Upper lobe of right lung (tissue), 1 donor: ENCODE data around the gene ANKRD11. TPM values are rescaled to one million over a fixed set of nuclear protein-coding genes. Genes with fewer than 3 reads are reported as not detected.

Experiments
- ATAC-seq: fragments of 200-7000 bp; cut with Tn5 transposase; one replicate; pipeline ENCODE4 v1.9.1; 2020; ENCODE audit warnings: mild to moderate bottlenecking, moderate library complexity
- DNase-seq: peaks from one replicate; pipeline ENCODE4 v3.0.0-alpha.2; 2020
- H3K27ac ChIP-seq: fragments of 200-600 bp; one replicate; pipeline ENCODE4 v1.8.0; 2022
- H3K27me3 ChIP-seq: fragments of 200-600 bp; one replicate; pipeline ENCODE4 v1.8.0; 2022; ENCODE audit warnings: mild to moderate bottlenecking
- H3K36me3 ChIP-seq: fragments of 200-600 bp; one replicate; pipeline ENCODE4 v1.8.0; 2022
- H3K4me1 ChIP-seq: fragments of 200-600 bp; one replicate; pipeline ENCODE4 v1.8.0; 2022
- H3K4me3 ChIP-seq: fragments of 200-600 bp; one replicate; pipeline ENCODE4 v1.8.0; 2022; ENCODE audit warnings: mild to moderate bottlenecking
- H3K9me3 ChIP-seq: fragments of 200-600 bp; one replicate; pipeline ENCODE4 v1.8.0; 2022
- CTCF ChIP-seq: fragments of 200-600 bp; IDR thresholded peaks from one replicate; pipeline ENCODE4 v1.8.0; 2022; ENCODE audit warnings: antibody characterized with exemption
- intact Hi-C: fragments of 100-400 bp; cut with DNase I; formaldehyde crosslinking; loops from one replicate; pipeline ENCODE4 v1.11.0; 2022
- total RNA-seq: library from RNA; stranded (reverse); fragmentation: NEBNext Ultra II Directional; extraction: Animal tissue kit (Norgen Biotek cat#: 25700); gene quantifications from one replicate; pipeline ENCODE4 v1.2.1, GENCODE V29; 2021
- donor health status: DM: no; HTN: yes; CAD: no; lungs with severe emphysema.

ANKRD11 gene
- total RNA-seq, 1 donor from 2014 or later, result 125 TPM

DNA sequence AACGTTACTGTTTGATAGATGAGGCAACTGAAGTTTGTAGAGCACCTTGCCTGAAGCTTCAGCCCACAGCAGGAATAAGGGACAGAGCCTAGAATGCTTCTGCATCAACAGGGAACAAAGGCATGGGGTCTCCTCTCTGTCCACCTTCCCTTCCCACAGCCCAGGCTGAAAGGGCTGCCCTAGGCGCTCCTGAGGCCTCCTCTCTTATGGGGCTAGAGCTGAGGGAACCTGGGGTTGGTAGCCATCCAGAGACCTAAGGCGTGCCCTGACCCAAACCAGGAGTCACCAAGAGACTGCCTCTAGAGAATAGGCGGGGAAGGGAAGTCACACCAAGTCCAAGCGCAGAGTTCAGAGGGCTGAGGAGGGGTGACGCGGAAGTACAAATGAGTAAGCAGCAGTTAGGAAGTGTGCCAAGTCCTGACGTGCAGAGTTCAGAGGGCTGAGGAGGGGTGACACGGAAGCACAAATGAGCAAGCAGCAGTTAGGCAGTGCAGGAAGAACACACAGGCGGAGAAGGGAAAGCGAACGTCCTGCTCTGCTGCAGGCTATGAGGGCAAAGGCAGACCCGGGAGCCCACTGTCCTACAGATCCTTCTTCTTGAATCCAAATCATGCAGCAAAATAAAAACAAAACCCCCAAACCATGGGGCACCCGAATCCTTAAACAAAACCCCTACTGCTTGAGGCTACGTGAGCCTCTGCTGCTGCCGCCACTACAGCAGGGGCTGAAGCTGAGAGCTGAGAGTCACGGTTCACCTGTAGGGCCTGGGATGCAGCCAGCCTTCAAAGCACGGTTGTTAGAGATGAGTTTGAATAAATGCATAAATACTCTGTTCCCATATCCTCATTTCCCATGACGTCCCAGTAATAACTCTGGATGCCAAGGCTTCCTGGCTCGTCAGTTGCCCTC lies 15.1 kb upstream of the ANKRD11 start:
- peak overlapping the region; percentile 31 for H3K4me3 ChIP-seq
- ATAC-seq, result peak; percentile 68

GRCh38 chr16:89504091-89504490 lies 13.7 kb upstream of the ANKRD11 start:
- intact Hi-C loops, result loop anchor here (10.0 kb wide), 1 partner anchor 179 kb away; no protein-coding TSS in a partner anchor
- Histone ChIP-seq H3K36me3 (no peaks in the 10 kb centered on the region), H3K4me1 (peaks cover 27% of the 10 kb centered on the region), H3K27me3 (no peaks in the 10 kb centered on the region), H3K4me3 (no peak overlapping the region), H3K27ac (no peak overlapping the region), H3K9me3 (no peaks in the 10 kb centered on the region)
- no peak for TF ChIP-seq CTCF
- DNase-seq, result no peak
- ATAC-seq, result no peak

More for the DNA sequence above, 15.1 kb upstream of the ANKRD11 start:
- DNase-seq, result peak; percentile 89
- intact Hi-C loops, result loop anchor here (10.0 kb wide), 1 partner anchor 181 kb away; no protein-coding TSS in a partner anchor
- Histone ChIP-seq H3K27ac (peak overlapping the region; percentile 82), H3K9me3 (no peaks in the 10 kb centered on the region), H3K36me3 (peaks cover 3% of the 10 kb centered on the region), H3K4me1 (peaks cover 37% of the 10 kb centered on the region), H3K27me3 (no peaks in the 10 kb centered on the region)
- no peak for TF ChIP-seq CTCF

- Histone ChIP-seq H3K9me3 (no peaks in the 10 kb centered on the region), H3K27ac (peak overlapping the region; percentile 51), H3K4me1 (peaks cover 23% of the 10 kb centered on the region), H3K27me3 (no peaks in the 10 kb centered on the region), H3K36me3 (no peaks in the 10 kb centered on the region), H3K4me3 (no peak overlapping the region)
- DNase-seq (peak; percentile 79), ATAC-seq (peak; percentile 85)
- TF ChIP-seq CTCF, result no peak
- intact Hi-C loops, result loop anchor here (10.0 kb wide), 1 partner anchor 177 kb away; no protein-coding TSS in a partner anchor
Observed at GRCh38 chr16:89502081-89502843, 11.9 kb upstream of the ANKRD11 start.

DNA sequence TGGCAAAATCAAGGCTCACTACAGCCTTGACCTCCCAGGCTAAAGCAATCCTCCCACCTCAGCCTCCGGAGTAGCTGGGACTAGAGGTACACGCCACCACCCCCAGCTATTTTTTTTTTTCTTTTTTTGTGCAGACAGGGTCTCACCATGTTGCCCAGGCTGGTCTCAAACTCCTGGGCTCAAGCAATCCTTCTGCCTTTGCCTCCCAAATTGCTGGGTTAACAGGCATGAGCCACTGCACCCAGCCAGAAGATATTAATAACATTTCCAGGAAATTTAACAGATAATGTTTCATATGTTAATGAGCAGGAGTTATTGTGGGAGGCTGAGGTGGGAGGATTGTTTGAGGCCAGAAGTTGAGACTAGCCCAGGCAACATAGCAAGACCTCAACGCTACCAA lies 9.4 kb upstream of the ANKRD11 start:
- no peak for DNase-seq
- Histone ChIP-seq H3K27ac (no peak overlapping the region), H3K36me3 (no peaks in the 10 kb centered on the region), H3K9me3 (no peaks in the 10 kb centered on the region), H3K27me3 (no peaks in the 10 kb centered on the region), H3K4me1 (no peaks in the 10 kb centered on the region), H3K4me3 (no peak overlapping the region)
- no peak for TF ChIP-seq CTCF
- no peak for ATAC-seq
- intact Hi-C loops, result loop anchor here (10.0 kb wide), 1 partner anchor 175 kb away; no protein-coding TSS in a partner anchor

- Histone ChIP-seq H3K4me1 (no peaks in the 10 kb centered on the region), H3K4me3 (no peak overlapping the region), H3K27me3 (no peaks in the 10 kb centered on the region), H3K36me3 (no peaks in the 10 kb centered on the region), H3K9me3 (no peaks in the 10 kb centered on the region), H3K27ac (no peak overlapping the region)
- no peak for DNase-seq
- no peak for ATAC-seq
- intact Hi-C loops, result no loop called here
- no peak for TF ChIP-seq CTCF
Observed at GRCh38 chr16:89498839-89499238, 8.5 kb upstream of the ANKRD11 start.
